Epidermal melanocyte (primary cell): ENCODE results near the gene DIPK1B.
A peak's percentile ranks its signal among the peaks of the same experiment; 100 is the strongest.
"Not testable (repeated sequence)": the region's sequence is repeated elsewhere in the genome, so short reads cannot be mapped to it uniquely, and the experiment has no call there.

Source experiments
- DNase-seq: peaks from one replicate; pipeline ENCODE4 v3.0.0; 2011; ENCODE audit warnings: low spot score; ENCODE audit not compliant: insufficient read length

Gene DIPK1B

GRCh38 chr9:136765745-136766409 is 53.5 kb downstream of the DIPK1B start:
- DNase-seq: peak; percentile 4

GRCh38 chr9:136766410-136767120 is 54.2 kb downstream of the DIPK1B start:
- not testable (repeated sequence) for DNase-seq

GRCh38 chr9:136769710-136770191 is 57.4 kb downstream of the DIPK1B start:
- peak; percentile 41 for DNase-seq

GRCh38 chr9:136771907-136772415 is 59.6 kb downstream of the DIPK1B start:
- DNase-seq: peak; percentile 22

GRCh38 chr9:136773386-136774044 is 61.1 kb downstream of the DIPK1B start:
- DNase-seq: peak; percentile 15
